IMR-90 (cell line): ENCODE results near the gene FNTB. TPM values are rescaled to one million over a fixed set of nuclear protein-coding genes. Genes with fewer than 3 reads are reported as not detected.

Experiments
- ATAC-seq: fragments of 200-7000 bp; cut with Tn5 transposase; 2 replicates; pipeline ENCODE4 v1.9.1; 2020; ENCODE audit warnings: low read depth, mild to moderate bottlenecking, moderate library complexity
- BruUV-seq: library from RNA; stranded (reverse); fragments of 400-500 nt; replicated peaks from 2 replicates; lab custom pipeline; 2021; lab: Mats Ljungman, UMichigan
- CTCF ChIA-PET: fragments of 300-600 bp; formaldehyde crosslinking; extraction: SDS; loops from one replicate; lab custom pipeline; 2021; ENCODE audit warnings: antibody characterized with exemption; lab: Yijun Ruan, JAX
- POLR2A ChIA-PET: fragments of 300-600 bp; sonication (Branson Sonifier 250); formaldehyde crosslinking; loops from one replicate; lab custom pipeline; 2022; ENCODE audit warnings: antibody characterized with exemption; ENCODE audit not compliant: unreplicated experiment; lab: Charles Lee
- DNase-seq: peaks from one replicate; pipeline ENCODE4 v3.0.0; 2013
- H2AFZ ChIP-seq: replicated peaks from 2 replicates; pipeline ENCODE3; 2013; ENCODE audit warnings: low read length, mild to moderate bottlenecking; ENCODE audit not compliant: poor library complexity
- H2AK5ac ChIP-seq: 2 replicates; pipeline ENCODE4 v1.6.1; 2013; ENCODE audit warnings: low read depth, low read length, inconsistent platforms
- H2AK9ac ChIP-seq: replicated peaks from 2 replicates; pipeline ENCODE3; 2013; ENCODE audit warnings: mild to moderate bottlenecking, low read depth, low read length, moderate library complexity; ENCODE audit not compliant: poor library complexity
- H2BK120ac ChIP-seq: 2 replicates; pipeline ENCODE4 v1.6.1; 2013; ENCODE audit warnings: low read depth, low read length, inconsistent platforms
- H2BK15ac ChIP-seq: 3 replicates; pipeline ENCODE4 v1.6.1; 2013; ENCODE audit warnings: low read depth, low read length, inconsistent platforms
- H2BK20ac ChIP-seq: 2 replicates; pipeline ENCODE4 v1.6.1; 2013; ENCODE audit warnings: low read depth, mild to moderate bottlenecking, inconsistent platforms, low read length, moderate library complexity
- H2BK5ac ChIP-seq: 2 replicates; pipeline ENCODE4 v1.6.1; 2013; ENCODE audit warnings: mild to moderate bottlenecking, low read depth, low read length, inconsistent platforms; ENCODE audit not compliant: poor library complexity, severe bottlenecking
- H3K14ac ChIP-seq: replicated peaks from 2 replicates; pipeline ENCODE4 v1.6.1; 2013; ENCODE audit warnings: low read depth, low read length, inconsistent platforms
- H3K18ac ChIP-seq: 2 replicates; pipeline ENCODE4 v1.6.1; 2013; ENCODE audit warnings: low read depth, low read length, control low read depth
- H3K23ac ChIP-seq: 2 replicates; pipeline ENCODE4 v1.6.1; 2013; ENCODE audit warnings: low read depth, low read length, inconsistent platforms
- H3K27ac ChIP-seq: 2 replicates; pipeline ENCODE4 v1.5.1; 2013; ENCODE audit warnings: mild to moderate bottlenecking, control low read depth, low read length; ENCODE audit not compliant: insufficient read depth
- H3K27me3 ChIP-seq: 2 replicates; pipeline ENCODE4 v1.6.1; 2013; ENCODE audit warnings: low read length; ENCODE audit not compliant: control insufficient read depth, insufficient read depth
- H3K36me3 ChIP-seq: 2 replicates; pipeline ENCODE4 v1.6.1; 2013; ENCODE audit warnings: low read length, mixed read lengths; ENCODE audit not compliant: control insufficient read depth, insufficient read depth
- H3K4ac ChIP-seq: 2 replicates; pipeline ENCODE4 v1.6.1; 2013; ENCODE audit warnings: low read depth, low read length, inconsistent platforms
- H3K4me1 ChIP-seq: 2 replicates; pipeline ENCODE4 v1.6.1; 2013; ENCODE audit warnings: low read length, mixed read lengths; ENCODE audit not compliant: control insufficient read depth, insufficient read depth
- H3K4me2 ChIP-seq: 2 replicates; pipeline ENCODE4 v1.6.1; 2013; ENCODE audit warnings: low read depth, mild to moderate bottlenecking, control low read depth, low read length, moderate library complexity
- H3K4me3 ChIP-seq: 2 replicates; pipeline ENCODE4 v1.5.1; 2013; ENCODE audit warnings: low read depth, mild to moderate bottlenecking, control low read depth, low read length, moderate library complexity; ENCODE audit not compliant: insufficient read depth
- H3K56ac ChIP-seq: 2 replicates; pipeline ENCODE4 v1.6.1; 2013; ENCODE audit warnings: low read length, inconsistent platforms; ENCODE audit not compliant: insufficient read depth; ENCODE audit errors: extremely low read depth
- H3K79me1 ChIP-seq, 2 experiments: 2 replicates each; pipeline ENCODE4 v1.6.1; 2013; ENCODE audit warnings: low read length in 2 of 2, inconsistent platforms in 1 of 2, low read depth in 1 of 2
- H3K9ac ChIP-seq: 2 replicates; pipeline ENCODE4 v1.6.1; 2013; ENCODE audit warnings: low read depth, low read length, control low read depth
- H3K9me1 ChIP-seq: 2 replicates; pipeline ENCODE4 v1.6.1; 2013; ENCODE audit warnings: low read length, inconsistent platforms; ENCODE audit not compliant: insufficient read depth
- H3K9me3 ChIP-seq: 2 replicates; pipeline ENCODE4 v1.6.1; 2013; ENCODE audit warnings: low read length; ENCODE audit not compliant: control insufficient read depth, insufficient read depth
- H4K20me1 ChIP-seq: 2 replicates; pipeline ENCODE4 v1.6.1; 2013; ENCODE audit warnings: low read length, inconsistent platforms; ENCODE audit not compliant: insufficient read depth
- H4K5ac ChIP-seq: 2 replicates; pipeline ENCODE4 v1.6.1; 2013; ENCODE audit warnings: mild to moderate bottlenecking, low read depth, low read length, control low read depth
- H4K8ac ChIP-seq, 2 experiments: 2 replicates each; pipeline ENCODE4 v1.6.1; 2013; ENCODE audit warnings: low read depth in 2 of 2, low read length in 2 of 2, control low read depth in 1 of 2, inconsistent platforms in 1 of 2
- H4K91ac ChIP-seq: 2 replicates; pipeline ENCODE4 v1.6.1; 2013; ENCODE audit warnings: low read depth, low read length, inconsistent platforms; ENCODE audit not compliant: insufficient read depth
- BHLHE40 ChIP-seq: fragments of 150-350 bp; IDR thresholded peaks from 2 replicates; pipeline ENCODE4 v1.6.1; 2016; ENCODE audit warnings: mild to moderate bottlenecking, low read depth, low read length
- CEBPB ChIP-seq: IDR thresholded peaks from 2 replicates; pipeline ENCODE4 v1.6.1; 2012; ENCODE audit warnings: low read depth, low read length, improper control_type of control experiment
- CHD1 ChIP-seq: IDR thresholded peaks from 2 replicates; pipeline ENCODE4 v1.6.1; 2012; ENCODE audit warnings: low read depth, low read length, improper control_type of control experiment
- ELK1 ChIP-seq: fragments of 150-350 bp; IDR thresholded peaks from 2 replicates; pipeline ENCODE4 v1.6.1; 2016; ENCODE audit warnings: low read depth, mild to moderate bottlenecking, low read length, moderate library complexity, borderline replicate concordance
- FOS ChIP-seq: fragments of 150-350 bp; IDR thresholded peaks from 2 replicates; pipeline ENCODE4 v1.6.1; 2016; ENCODE audit warnings: low read depth, low read length
- MAFK ChIP-seq: IDR thresholded peaks from 2 replicates; pipeline ENCODE4 v1.6.1; 2012; ENCODE audit warnings: low read depth, low read length, improper control_type of control experiment
- MAZ ChIP-seq: IDR thresholded peaks from 2 replicates; pipeline ENCODE4 v1.6.1; 2012; ENCODE audit warnings: low read depth, mild to moderate bottlenecking, low read length, improper control_type of control experiment, moderate library complexity, borderline replicate concordance
- MXI1 ChIP-seq: IDR thresholded peaks from 2 replicates; pipeline ENCODE4 v1.6.1; 2012; ENCODE audit warnings: low read depth, mild to moderate bottlenecking, low read length, moderate library complexity, borderline replicate concordance
- NFE2L2 ChIP-seq: fragments of 150-350 bp; IDR thresholded peaks from 2 replicates; pipeline ENCODE4 v1.6.1; 2016; ENCODE audit warnings: low read depth, mild to moderate bottlenecking, low read length
- POLR2A ChIP-seq: IDR thresholded peaks from 2 replicates; pipeline ENCODE4 v1.6.1; 2012; ENCODE audit warnings: mild to moderate bottlenecking, low read depth, low read length
- RCOR1 ChIP-seq: IDR thresholded peaks from 2 replicates; pipeline ENCODE4 v1.6.1; 2012; ENCODE audit warnings: mild to moderate bottlenecking, low read length, improper control_type of control experiment; ENCODE audit not compliant: insufficient replicate concordance
- RFX5 ChIP-seq: IDR thresholded peaks from 2 replicates; pipeline ENCODE4 v1.8.0; 2012; ENCODE audit warnings: low read depth, mild to moderate bottlenecking, low read length, moderate library complexity
- SMC3 ChIP-seq: fragments of 150-350 bp; IDR thresholded peaks from 2 replicates; pipeline ENCODE4 v1.6.1; 2016; ENCODE audit warnings: low read depth, mild to moderate bottlenecking, antibody characterized with exemption, low read length, moderate library complexity
- USF2 ChIP-seq: fragments of 150-350 bp; IDR thresholded peaks from 2 replicates; pipeline ENCODE4 v1.6.1; 2017; ENCODE audit warnings: mild to moderate bottlenecking, antibody characterized with exemption, low read length, low read depth
- WGBS, 2 experiments: methylation state at CpG; one replicate each; pipeline versions ENCODE4 v1.1.5 to v1.1.7; 2013; ENCODE audit warnings: missing lambda C conversion rate in 2 of 2; ENCODE audit not compliant: insufficient read length in 1 of 2; ENCODE audit errors: extremely low coverage in 2 of 2; 5-methylcytosine and 5-hydroxymethylcytosine counted together
- dilution Hi-C: fragments of 300-500 bp; cut with HindIII; formaldehyde crosslinking; loops from one replicate; pipeline ENCODE4 v1.14.3; 2018; ENCODE audit warnings: low sequenced_read_pairs; ENCODE audit not compliant: unreplicated experiment
- in situ Hi-C: fragments of 300-500 bp; cut with MboI; formaldehyde crosslinking; loops from 3 replicates; pipeline ENCODE4 v1.14.3; 2019; ENCODE audit warnings: low sequenced_read_pairs, inconsistent platforms, mixed read lengths
- intact Hi-C: fragments of 100-400 bp; cut with micrococcal nuclease; formaldehyde crosslinking; loops from 2 replicates; pipeline ENCODE4 v1.10.0; 2022
- polyA plus RNA-seq, 3 experiments: library from polyadenylated mRNA; depleted of rRNA; stranded (reverse); fragments of >200 nt; gene quantifications; 2 replicates each; pipeline ENCODE4 v1.2.3, GENCODE V29; 2012; ENCODE audit warnings: low replicate concordance in 1 of 3
- total RNA-seq: library from RNA; depleted of rRNA; stranded (reverse); fragments of >200 nt; gene quantifications from 2 replicates; pipeline ENCODE4 v1.2.3, GENCODE V29; 2012

The FNTB gene
- total and polyA plus RNA-seq, 2 of the 4 experiments (the other 2 are of a cell fraction), result 9.9 to 18.5 TPM

GRCh38 chr14:65095633-65096205 lies 109.0 kb downstream of the FNTB start:
- no peak overlapping the region for H2BK120ac ChIP-seq
- no peak overlapping the region for H4K8ac ChIP-seq
- H3K4me3 ChIP-seq, result no peak overlapping the region
- no peak overlapping the region for H3K4ac ChIP-seq
- no peak overlapping the region for H3K9ac ChIP-seq
- H3K56ac ChIP-seq, result no peak overlapping the region
- ATAC-seq (peak; percentile 70), DNase-seq (peak; percentile 74)
- H3K27me3 ChIP-seq, result no peaks in the 10 kb centered on the region
- H3K14ac ChIP-seq, result no peak overlapping the region
- H3K18ac ChIP-seq, result no peak overlapping the region
- H3K79me1 ChIP-seq, result peaks cover 37 to 62% of the 10 kb centered on the region in 2 experiments
- dilution Hi-C loops (no loop called here), in situ Hi-C loops (no loop called here), intact Hi-C loops (no loop called here)
- POLR2A ChIA-PET, result no interaction called here
- peaks cover 20% of the 10 kb centered on the region for H3K36me3 ChIP-seq
- peak overlapping the region; percentile 63 for H3K4me2 ChIP-seq
- no peak overlapping the region for H2BK15ac ChIP-seq
- peak overlapping the region; percentile 22; the same call in 1 of the 2 replicates for H3K27ac ChIP-seq
- no CpG with 5 or more reads among the region's 3 CpGs for WGBS, 2 experiments
- no peak overlapping the region for H3K23ac ChIP-seq
- no peak overlapping the region for H4K91ac ChIP-seq
- peaks cover 6% of the 10 kb centered on the region; the same call in 1 of the 2 replicates for H3K4me1 ChIP-seq
- no TSS peak for BruUV-seq
- no peak for TF ChIP-seq ELK1
- no peak for TF ChIP-seq MXI1
- TF ChIP-seq USF2, result no peak
- TF ChIP-seq POLR2A, result no peak
- no peak for TF ChIP-seq NFE2L2
- TF ChIP-seq BHLHE40, result no peak
- TF ChIP-seq RCOR1, result no peak
- no peak for TF ChIP-seq CEBPB
- TF ChIP-seq MAZ, result no peak
- no peak for TF ChIP-seq RFX5
- no peak for TF ChIP-seq FOS
- TF ChIP-seq SMC3, result no peak
- TF ChIP-seq CHD1, result no peak
- TF ChIP-seq MAFK, result no peak
- no peak overlapping the region for H2AK5ac ChIP-seq
- CTCF ChIA-PET, result interaction anchor here (0.7 kb wide), 1 partner anchor 1857 kb away, joined by 3 read pairs; no protein-coding TSS in a partner anchor
- peaks cover 29% of the 10 kb centered on the region for H4K20me1 ChIP-seq
- no peak overlapping the region for H4K5ac ChIP-seq
- H3K9me3 ChIP-seq, result no peaks in the 10 kb centered on the region
- no peak overlapping the region for H2BK20ac ChIP-seq
- H3K9me1 ChIP-seq, result 0 out of 2 replicates have a peak, but pooled peaks cover 10% of the 10 kb centered on the region
- no peak overlapping the region for H2BK5ac ChIP-seq
- no peak overlapping the region for H2AK9ac ChIP-seq
- no peak overlapping the region for H2AFZ ChIP-seq
